Measurements from ENCODE around the gene TLR4.

The TLR4 gene

DNA sequence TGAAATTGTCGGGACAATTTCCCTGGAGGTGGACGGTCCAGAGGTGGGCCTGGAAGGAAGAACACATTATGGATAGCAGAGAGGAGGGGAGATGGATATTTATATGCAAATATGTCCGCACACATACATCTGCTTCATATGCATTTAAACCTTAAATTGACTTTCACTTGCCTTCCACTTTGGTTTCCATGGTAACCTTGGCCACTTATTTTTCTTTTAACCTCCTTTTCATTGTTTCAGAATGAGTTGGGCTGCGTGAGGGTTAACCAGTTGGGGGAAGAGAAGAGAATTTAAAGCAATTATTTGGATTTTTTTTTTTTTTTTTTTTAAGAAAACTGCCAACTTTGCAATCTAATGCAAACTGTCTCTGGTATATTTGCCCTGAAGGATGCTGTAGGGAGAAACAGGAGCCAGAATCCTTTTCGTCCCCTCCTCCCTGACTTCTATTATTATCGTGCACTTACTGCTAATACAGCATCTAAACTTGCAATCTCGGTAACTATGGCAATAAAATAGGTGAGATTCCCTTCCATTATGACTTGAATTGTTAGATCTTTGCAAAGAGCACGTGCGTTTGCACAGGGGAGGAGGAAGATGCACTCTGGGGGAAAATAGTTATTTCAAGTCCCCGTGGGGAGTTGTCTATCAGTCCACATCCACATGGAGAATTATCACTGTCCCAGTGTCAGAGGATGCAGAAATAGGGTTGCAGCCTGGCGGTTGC, 35.6 kb downstream of the TLR4 start:
- Histone ChIP-seq H3K4me1 (ENCODE audit: control insufficient read depth, insufficient read depth, low read length, poor library complexity, severe bottlenecking) (no peaks in the 10 kb centered on the region), H3K36me3 (ENCODE audit: control insufficient read depth, insufficient read depth, low read length) (no peaks in the 10 kb centered on the region), H3K27ac (ENCODE audit: insufficient read depth, low read length, poor library complexity, severe bottlenecking) (no peak overlapping the region), H3K27me3 (replicated peaks; ENCODE audit: control insufficient read depth, insufficient read depth, low read length, poor library complexity, severe bottlenecking) (no peaks in the 10 kb centered on the region), H3K4me3 (ENCODE audit: insufficient read depth, low read depth, low read length, poor library complexity, severe bottlenecking) (no peak overlapping the region), H3K9me3 (ENCODE audit: control insufficient read depth, low read length) (no peaks in the 10 kb centered on the region)
- DNase-seq, result no peak

DNA sequence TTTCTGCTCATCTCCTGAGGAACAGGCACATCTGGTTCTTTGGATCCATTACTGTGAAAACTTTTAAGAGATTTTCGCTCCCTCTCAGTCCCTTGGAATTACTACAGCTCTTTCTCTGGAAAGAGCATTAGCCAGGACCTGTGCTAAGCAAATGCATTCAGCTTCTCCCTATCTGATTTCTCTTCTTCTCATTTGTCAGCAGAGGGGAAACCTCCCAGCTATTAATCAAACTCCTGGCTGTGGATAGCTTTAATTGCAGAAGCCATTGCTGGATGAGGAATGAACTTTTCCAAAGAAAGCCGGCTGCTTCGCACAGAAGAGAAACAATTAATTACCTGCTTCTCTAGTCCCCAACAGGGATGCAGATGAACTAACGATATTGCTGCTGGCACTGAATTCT, 37.9 kb downstream of the TLR4 start:
- H3K36me3 ChIP-seq (ENCODE audit: control insufficient read depth, insufficient read depth, low read length), result no peaks in the 10 kb centered on the region
- H3K27me3 ChIP-seq (replicated peaks; ENCODE audit: control insufficient read depth, insufficient read depth, low read length, poor library complexity, severe bottlenecking), result no peaks in the 10 kb centered on the region
- DNase-seq, result no peak
- H3K9me3 ChIP-seq (ENCODE audit: control insufficient read depth, low read length), result no peaks in the 10 kb centered on the region
- H3K4me3 ChIP-seq (ENCODE audit: insufficient read depth, low read depth, low read length, poor library complexity, severe bottlenecking), result no peak overlapping the region
- no peak overlapping the region for H3K27ac ChIP-seq (ENCODE audit: insufficient read depth, low read length, poor library complexity, severe bottlenecking)
- no peaks in the 10 kb centered on the region for H3K4me1 ChIP-seq (ENCODE audit: control insufficient read depth, insufficient read depth, low read length, poor library complexity, severe bottlenecking)

DNA sequence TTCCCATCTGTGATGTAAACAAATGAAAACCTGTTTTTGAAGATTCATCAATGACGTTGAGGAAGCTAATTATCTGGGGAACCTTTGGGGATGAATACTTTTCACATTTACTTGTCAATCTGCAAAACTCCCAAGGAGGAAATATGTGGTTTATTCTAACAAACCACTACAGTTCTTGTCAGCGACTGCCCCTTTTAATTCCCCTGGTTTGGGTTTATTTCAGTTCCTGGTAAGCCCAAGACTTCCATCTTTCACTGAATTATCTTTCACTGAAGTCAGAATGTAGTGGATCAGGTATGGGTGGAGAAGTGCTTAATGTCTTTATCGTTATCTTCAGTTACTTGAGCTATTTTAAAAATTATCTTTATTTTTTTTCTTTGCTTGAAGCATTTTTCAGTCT, 40.2 kb downstream of the TLR4 start:
- Histone ChIP-seq H3K9me3 (ENCODE audit: control insufficient read depth, low read length) (no peaks in the 10 kb centered on the region), H3K4me3 (ENCODE audit: insufficient read depth, low read depth, low read length, poor library complexity, severe bottlenecking) (no peak overlapping the region), H3K36me3 (ENCODE audit: control insufficient read depth, insufficient read depth, low read length) (no peaks in the 10 kb centered on the region), H3K27ac (ENCODE audit: insufficient read depth, low read length, poor library complexity, severe bottlenecking) (no peak overlapping the region), H3K27me3 (replicated peaks; ENCODE audit: control insufficient read depth, insufficient read depth, low read length, poor library complexity, severe bottlenecking) (no peaks in the 10 kb centered on the region), H3K4me1 (ENCODE audit: control insufficient read depth, insufficient read depth, low read length, poor library complexity, severe bottlenecking) (no peaks in the 10 kb centered on the region)
- no peak for DNase-seq

- no peaks in the 10 kb centered on the region for H3K27me3 ChIP-seq (replicated peaks; ENCODE audit: control insufficient read depth, insufficient read depth, low read length, poor library complexity, severe bottlenecking)
- no peaks in the 10 kb centered on the region for H3K9me3 ChIP-seq (ENCODE audit: control insufficient read depth, low read length)
- H3K36me3 ChIP-seq (ENCODE audit: control insufficient read depth, insufficient read depth, low read length), result no peaks in the 10 kb centered on the region
- no peak overlapping the region for H3K27ac ChIP-seq (ENCODE audit: insufficient read depth, low read length, poor library complexity, severe bottlenecking)
- no peak overlapping the region for H3K4me3 ChIP-seq (ENCODE audit: insufficient read depth, low read depth, low read length, poor library complexity, severe bottlenecking)
- H3K4me1 ChIP-seq (ENCODE audit: control insufficient read depth, insufficient read depth, low read length, poor library complexity, severe bottlenecking), result no peaks in the 10 kb centered on the region
- DNase-seq, result no peak
These were observed 40.7 kb downstream of the TLR4 start for GRCh38 chr9:117744856-117745389.

DNA sequence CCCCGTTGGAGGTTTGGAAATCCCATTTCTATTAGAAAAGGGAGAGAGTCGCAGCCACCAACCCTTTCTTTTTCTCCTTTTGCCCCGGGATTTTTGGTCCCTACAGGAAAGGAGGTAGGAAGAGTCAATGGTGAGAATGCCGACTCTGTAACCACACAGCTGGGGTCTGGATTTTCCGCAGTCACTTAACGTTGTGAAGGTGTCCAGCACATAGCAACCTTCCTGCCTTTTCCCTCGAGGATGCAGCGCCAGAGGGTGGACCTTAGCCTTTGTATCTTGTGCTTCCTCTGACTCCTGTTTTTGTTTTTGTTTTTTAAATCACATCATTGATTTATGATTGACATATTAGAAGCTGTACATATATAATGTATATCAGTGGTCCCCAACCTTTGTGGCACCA, 41.4 kb downstream of the TLR4 start:
- Histone ChIP-seq H3K27ac (ENCODE audit: insufficient read depth, low read length, poor library complexity, severe bottlenecking) (no peak overlapping the region), H3K9me3 (ENCODE audit: control insufficient read depth, low read length) (no peaks in the 10 kb centered on the region), H3K4me3 (ENCODE audit: insufficient read depth, low read depth, low read length, poor library complexity, severe bottlenecking) (no peak overlapping the region), H3K27me3 (replicated peaks; ENCODE audit: control insufficient read depth, insufficient read depth, low read length, poor library complexity, severe bottlenecking) (no peaks in the 10 kb centered on the region), H3K4me1 (ENCODE audit: control insufficient read depth, insufficient read depth, low read length, poor library complexity, severe bottlenecking) (no peaks in the 10 kb centered on the region), H3K36me3 (ENCODE audit: control insufficient read depth, insufficient read depth, low read length) (no peaks in the 10 kb centered on the region)
- DNase-seq, result no peak

DNA sequence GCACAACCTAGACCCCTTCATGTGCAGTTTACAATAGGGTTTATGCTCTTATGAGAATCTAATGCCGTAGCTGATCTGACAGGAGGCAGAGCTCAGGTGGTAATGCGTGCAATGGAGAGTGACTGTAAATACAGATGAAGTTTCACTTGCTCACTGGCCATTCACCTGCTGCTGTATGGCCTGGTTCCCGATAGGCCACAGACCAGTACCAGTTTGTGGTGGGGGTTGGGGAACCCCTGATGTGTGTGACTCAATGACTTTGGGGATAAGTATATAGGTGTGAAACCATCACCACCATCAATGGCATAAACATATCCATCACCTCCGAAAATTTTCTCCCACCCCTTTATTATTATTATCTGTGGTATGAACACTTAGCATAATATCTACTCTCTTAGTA, 42.1 kb downstream of the TLR4 start:
- no peaks in the 10 kb centered on the region for H3K4me1 ChIP-seq (ENCODE audit: control insufficient read depth, insufficient read depth, low read length, poor library complexity, severe bottlenecking)
- no peak for DNase-seq

DNA sequence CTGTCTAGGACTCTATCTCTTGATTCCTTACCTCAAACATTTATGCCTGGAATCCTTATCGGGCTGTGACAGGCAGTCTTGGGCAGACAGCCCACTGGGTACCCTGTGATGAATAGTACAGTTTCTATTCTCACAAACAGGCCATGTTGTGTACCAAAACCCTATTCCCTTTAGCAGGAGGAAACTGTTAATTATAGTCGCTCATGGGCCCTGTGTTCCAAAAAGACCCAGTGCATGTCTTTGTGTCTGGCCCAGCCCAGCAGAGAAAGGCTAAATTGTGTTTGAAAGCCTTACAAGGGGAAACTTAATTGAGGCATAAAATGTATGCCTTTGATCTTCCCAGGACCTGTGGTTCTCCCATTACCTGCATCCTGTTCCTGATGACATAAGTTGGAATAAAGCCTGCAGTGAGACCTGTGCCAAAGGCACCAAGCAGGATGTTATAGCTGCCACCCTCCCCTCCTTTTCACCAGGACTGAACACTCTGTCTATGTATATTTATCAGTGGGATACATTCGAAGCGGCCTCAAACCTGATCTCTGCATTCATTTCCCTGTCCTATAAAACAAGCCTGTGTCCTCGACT, 43.3 kb downstream of the TLR4 start:
- Histone ChIP-seq H3K4me3 (ENCODE audit: insufficient read depth, low read depth, low read length, poor library complexity, severe bottlenecking) (no peak overlapping the region), H3K27ac (ENCODE audit: insufficient read depth, low read length, poor library complexity, severe bottlenecking) (no peak overlapping the region), H3K36me3 (ENCODE audit: control insufficient read depth, insufficient read depth, low read length) (no peaks in the 10 kb centered on the region), H3K9me3 (ENCODE audit: control insufficient read depth, low read length) (no peaks in the 10 kb centered on the region), H3K4me1 (ENCODE audit: control insufficient read depth, insufficient read depth, low read length, poor library complexity, severe bottlenecking) (no peaks in the 10 kb centered on the region), H3K27me3 (replicated peaks; ENCODE audit: control insufficient read depth, insufficient read depth, low read length, poor library complexity, severe bottlenecking) (no peaks in the 10 kb centered on the region)
- DNase-seq, result no peak

More for the DNA sequence above, 42.1 kb downstream of the TLR4 start:
- Histone ChIP-seq H3K27ac (ENCODE audit: insufficient read depth, low read length, poor library complexity, severe bottlenecking) (no peak overlapping the region), H3K27me3 (replicated peaks; ENCODE audit: control insufficient read depth, insufficient read depth, low read length, poor library complexity, severe bottlenecking) (no peaks in the 10 kb centered on the region), H3K4me3 (ENCODE audit: insufficient read depth, low read depth, low read length, poor library complexity, severe bottlenecking) (no peak overlapping the region), H3K9me3 (ENCODE audit: control insufficient read depth, low read length) (no peaks in the 10 kb centered on the region), H3K36me3 (ENCODE audit: control insufficient read depth, insufficient read depth, low read length) (no peaks in the 10 kb centered on the region)

- H3K4me3 ChIP-seq (ENCODE audit: insufficient read depth, low read depth, low read length, poor library complexity, severe bottlenecking), result no peak overlapping the region
- no peaks in the 10 kb centered on the region for H3K27me3 ChIP-seq (replicated peaks; ENCODE audit: control insufficient read depth, insufficient read depth, low read length, poor library complexity, severe bottlenecking)
- no peak for DNase-seq
- H3K27ac ChIP-seq (ENCODE audit: insufficient read depth, low read length, poor library complexity, severe bottlenecking), result no peak overlapping the region
- H3K9me3 ChIP-seq (ENCODE audit: control insufficient read depth, low read length), result no peaks in the 10 kb centered on the region
- H3K36me3 ChIP-seq (ENCODE audit: control insufficient read depth, insufficient read depth, low read length), result no peaks in the 10 kb centered on the region
- no peaks in the 10 kb centered on the region for H3K4me1 ChIP-seq (ENCODE audit: control insufficient read depth, insufficient read depth, low read length, poor library complexity, severe bottlenecking)
These were observed 46.2 kb downstream of the TLR4 start for GRCh38 chr9:117750401-117750800.

GRCh38 chr9:117752894-117753293, 48.7 kb downstream of the TLR4 start:
- DNase-seq, result no peak

DNA sequence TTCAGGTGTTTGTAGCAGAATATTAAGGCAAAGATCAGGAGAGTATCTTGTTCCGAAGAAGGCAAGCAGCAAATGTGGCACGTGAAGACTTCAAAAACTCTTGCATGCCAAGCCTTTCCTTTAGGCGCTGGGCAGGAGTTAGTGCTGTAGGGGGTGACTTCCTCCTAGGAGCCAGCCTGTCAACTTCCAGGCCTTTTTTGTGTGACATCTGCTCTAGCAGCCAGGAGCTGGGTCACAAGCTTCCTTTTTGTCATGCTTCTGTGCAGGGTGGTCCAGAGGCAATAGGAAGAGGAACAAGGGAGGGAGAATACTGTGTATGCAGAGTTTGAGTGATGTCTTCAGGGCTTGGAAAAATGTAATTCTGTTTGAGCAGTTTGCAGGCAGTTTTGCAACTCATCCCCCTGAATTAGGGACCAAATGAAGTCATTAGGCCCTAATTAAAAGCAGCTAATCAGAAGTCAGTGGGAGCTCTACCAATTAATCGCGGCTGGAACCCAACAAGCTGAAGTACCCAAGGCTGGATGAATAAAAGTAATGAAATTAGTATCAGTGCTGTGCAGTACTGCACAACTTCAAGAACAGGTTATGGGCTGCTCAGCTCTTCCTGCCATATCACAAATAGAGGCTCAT, 53.5 kb downstream of the TLR4 start:
- H3K4me1 ChIP-seq (ENCODE audit: control insufficient read depth, insufficient read depth, low read length, poor library complexity, severe bottlenecking), result no peaks in the 10 kb centered on the region
- H3K9me3 ChIP-seq (ENCODE audit: control insufficient read depth, low read length), result no peaks in the 10 kb centered on the region
- DNase-seq, result no peak
- H3K36me3 ChIP-seq (ENCODE audit: control insufficient read depth, insufficient read depth, low read length), result no peaks in the 10 kb centered on the region
- H3K27me3 ChIP-seq (replicated peaks; ENCODE audit: control insufficient read depth, insufficient read depth, low read length, poor library complexity, severe bottlenecking), result no peaks in the 10 kb centered on the region
- H3K27ac ChIP-seq (ENCODE audit: insufficient read depth, low read length, poor library complexity, severe bottlenecking), result no peak overlapping the region
- no peak overlapping the region for H3K4me3 ChIP-seq (ENCODE audit: insufficient read depth, low read depth, low read length, poor library complexity, severe bottlenecking)

More at GRCh38 chr9:117752894-117753293, 48.7 kb downstream of the TLR4 start:
- Histone ChIP-seq H3K36me3 (ENCODE audit: control insufficient read depth, insufficient read depth, low read length) (no peaks in the 10 kb centered on the region), H3K4me3 (ENCODE audit: insufficient read depth, low read depth, low read length, poor library complexity, severe bottlenecking) (no peak overlapping the region), H3K27me3 (replicated peaks; ENCODE audit: control insufficient read depth, insufficient read depth, low read length, poor library complexity, severe bottlenecking) (no peaks in the 10 kb centered on the region), H3K4me1 (ENCODE audit: control insufficient read depth, insufficient read depth, low read length, poor library complexity, severe bottlenecking) (no peaks in the 10 kb centered on the region), H3K9me3 (ENCODE audit: control insufficient read depth, low read length) (no peaks in the 10 kb centered on the region), H3K27ac (ENCODE audit: insufficient read depth, low read length, poor library complexity, severe bottlenecking) (no peak overlapping the region)
